ENCODE data around the gene AOC3.

DNA sequence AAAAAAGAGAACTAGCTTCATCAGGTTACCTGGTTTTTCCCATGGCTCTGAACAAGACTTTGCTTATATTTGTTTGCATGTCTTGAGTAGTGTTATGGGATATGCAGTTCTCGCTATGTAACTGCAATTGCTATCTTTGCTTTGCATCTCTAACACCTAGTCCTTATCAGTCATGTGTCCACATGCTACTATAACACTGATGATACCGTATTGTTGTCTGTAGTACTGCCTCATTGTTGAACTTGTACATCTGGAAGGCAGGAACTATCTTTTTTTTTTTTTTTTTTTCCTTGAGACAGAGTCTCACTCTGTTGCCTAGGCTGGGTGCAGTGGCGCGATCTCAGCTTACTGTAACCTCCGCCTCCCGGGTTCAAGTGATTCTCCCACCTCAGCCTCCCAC, 15.3 kb upstream of the AOC3 start:
- TF ChIP-seq, protein P1, sequence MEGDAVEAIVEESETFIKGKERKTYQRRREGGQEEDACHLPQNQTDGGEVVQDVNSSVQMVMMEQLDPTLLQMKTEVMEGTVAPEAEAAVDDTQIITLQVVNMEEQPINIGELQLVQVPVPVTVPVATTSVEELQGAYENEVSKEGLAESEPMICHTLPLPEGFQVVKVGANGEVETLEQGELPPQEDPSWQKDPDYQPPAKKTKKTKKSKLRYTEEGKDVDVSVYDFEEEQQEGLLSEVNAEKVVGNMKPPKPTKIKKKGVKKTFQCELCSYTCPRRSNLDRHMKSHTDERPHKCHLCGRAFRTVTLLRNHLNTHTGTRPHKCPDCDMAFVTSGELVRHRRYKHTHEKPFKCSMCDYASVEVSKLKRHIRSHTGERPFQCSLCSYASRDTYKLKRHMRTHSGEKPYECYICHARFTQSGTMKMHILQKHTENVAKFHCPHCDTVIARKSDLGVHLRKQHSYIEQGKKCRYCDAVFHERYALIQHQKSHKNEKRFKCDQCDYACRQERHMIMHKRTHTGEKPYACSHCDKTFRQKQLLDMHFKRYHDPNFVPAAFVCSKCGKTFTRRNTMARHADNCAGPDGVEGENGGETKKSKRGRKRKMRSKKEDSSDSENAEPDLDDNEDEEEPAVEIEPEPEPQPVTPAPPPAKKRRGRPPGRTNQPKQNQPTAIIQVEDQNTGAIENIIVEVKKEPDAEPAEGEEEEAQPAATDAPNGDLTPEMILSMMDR (IDR thresholded peaks at IDR 0.05 in 8 of 11, conservative IDR thresholded peaks at IDR 0.05 in 3 of 11), result no peak
- no peak for TF ChIP-seq POLR2AphosphoS5 (IDR thresholded peaks at IDR 0.05)
